Activated CD4-positive, alpha-beta T cell treated with anti-CD3 and anti-CD28 coated beads, Interleukin-2, amount 10 ng/mL, durations not matched to agents 7 days and 5 days (primary cell): Measurements from ENCODE around the gene TNFRSF14. TPM values are rescaled to one million over a fixed set of nuclear protein-coding genes. Genes with fewer than 3 reads are reported as not detected.

Experiments used
- CTCF ChIA-PET: fragments of 350-600 bp; sonication (Branson Sonifier 250); formaldehyde crosslinking; loops from one replicate; lab custom pipeline; 2021; ENCODE audit warnings: antibody characterized with exemption; lab: Charles Lee
- POLR2A ChIA-PET: fragments of 350-600 bp; sonication (Branson Sonifier 250); formaldehyde crosslinking; loops from one replicate; lab custom pipeline; 2021; ENCODE audit warnings: antibody characterized with exemption; lab: Charles Lee
- DNase-seq: peaks from one replicate; pipeline ENCODE4 v3.0.0-alpha.2; 2020
- H3K27ac Mint-ChIP-seq: one replicate; pipeline ENCODE4 v1.8.0; 2021; ENCODE audit warnings: mild to moderate bottlenecking, moderate library complexity, mixed read lengths
- H3K27me3 Mint-ChIP-seq: one replicate; pipeline ENCODE4 v1.8.0; 2021; ENCODE audit warnings: mixed read lengths
- H3K36me3 Mint-ChIP-seq: one replicate; pipeline ENCODE4 v1.8.0; 2021; ENCODE audit warnings: low read depth, mixed read lengths
- H3K4me1 Mint-ChIP-seq: one replicate; pipeline ENCODE4 v1.8.0; 2021; ENCODE audit warnings: mixed read lengths
- H3K4me3 Mint-ChIP-seq: one replicate; pipeline ENCODE4 v1.8.0; 2021; ENCODE audit warnings: mild to moderate bottlenecking, moderate library complexity, mixed read lengths
- H3K9me3 Mint-ChIP-seq: one replicate; pipeline ENCODE4 v1.8.0; 2021; ENCODE audit warnings: mixed read lengths
- total RNA-seq, 2 experiments: library from RNA; stranded (reverse); gene quantifications; one replicate each; pipeline ENCODE4 v1.2.3, GENCODE V29; 2021

The TNFRSF14 gene
- total RNA-seq, 2 experiments from 2014 or later, result 182 to 192 TPM

- Mint-ChIP-seq H3K27ac (no peak overlapping the region), H3K4me3 (no peak overlapping the region), H3K27me3 (no peaks in the 10 kb centered on the region), H3K4me1 (peaks cover 2% of the 10 kb centered on the region), H3K36me3 (peaks cover 26% of the 10 kb centered on the region), H3K9me3 (no peaks in the 10 kb centered on the region)
- DNase-seq, result no peak
- CTCF ChIA-PET, result no interaction called here
- POLR2A ChIA-PET, result no interaction called here
Measured at GRCh38 chr1:2516946-2517345, 39.2 kb upstream of the TNFRSF14 start.

DNA sequence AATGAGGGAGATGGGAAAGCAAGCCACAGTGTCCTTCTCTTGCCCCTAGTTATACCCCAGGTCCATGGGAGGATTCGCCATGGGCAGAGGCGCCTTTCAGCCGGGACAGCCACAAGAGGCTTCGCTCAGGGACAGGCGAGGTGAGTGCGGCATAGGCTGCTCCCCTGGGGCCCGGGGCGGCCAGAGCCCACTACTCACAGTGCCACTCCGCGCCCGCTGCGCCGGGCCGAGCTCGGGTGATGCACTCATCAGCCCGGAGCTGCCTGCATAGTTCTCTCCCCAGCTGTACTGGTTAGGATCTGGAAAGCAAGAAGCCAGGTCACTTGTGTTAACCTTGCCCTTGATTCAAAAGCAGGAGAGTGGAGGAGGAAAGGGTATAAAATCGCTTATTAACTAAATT lies 38.2 kb upstream of the TNFRSF14 start:
- H3K27ac Mint-ChIP-seq, result no peak overlapping the region
- no peaks in the 10 kb centered on the region for H3K27me3 Mint-ChIP-seq
- peaks cover 11% of the 10 kb centered on the region for H3K4me1 Mint-ChIP-seq
- CTCF ChIA-PET, result no interaction called here
- H3K9me3 Mint-ChIP-seq, result no peaks in the 10 kb centered on the region
- POLR2A ChIA-PET, result no interaction called here
- no peak overlapping the region for H3K4me3 Mint-ChIP-seq
- peaks cover 26% of the 10 kb centered on the region for H3K36me3 Mint-ChIP-seq
- no peak for DNase-seq

GRCh38 chr1:2518528-2518927 lies 37.6 kb upstream of the TNFRSF14 start:
- DNase-seq, result no peak
- Mint-ChIP-seq H3K27ac (no peak overlapping the region), H3K4me1 (peaks cover 16% of the 10 kb centered on the region), H3K36me3 (peaks cover 29% of the 10 kb centered on the region), H3K9me3 (no peaks in the 10 kb centered on the region), H3K4me3 (no peak overlapping the region), H3K27me3 (no peaks in the 10 kb centered on the region)
- ChIA-PET POLR2A (no interaction called here), CTCF (interaction anchor here (1.4 kb wide), 1 partner anchor 10 kb away, joined by 3 read pairs; no protein-coding TSS in a partner anchor)

DNA sequence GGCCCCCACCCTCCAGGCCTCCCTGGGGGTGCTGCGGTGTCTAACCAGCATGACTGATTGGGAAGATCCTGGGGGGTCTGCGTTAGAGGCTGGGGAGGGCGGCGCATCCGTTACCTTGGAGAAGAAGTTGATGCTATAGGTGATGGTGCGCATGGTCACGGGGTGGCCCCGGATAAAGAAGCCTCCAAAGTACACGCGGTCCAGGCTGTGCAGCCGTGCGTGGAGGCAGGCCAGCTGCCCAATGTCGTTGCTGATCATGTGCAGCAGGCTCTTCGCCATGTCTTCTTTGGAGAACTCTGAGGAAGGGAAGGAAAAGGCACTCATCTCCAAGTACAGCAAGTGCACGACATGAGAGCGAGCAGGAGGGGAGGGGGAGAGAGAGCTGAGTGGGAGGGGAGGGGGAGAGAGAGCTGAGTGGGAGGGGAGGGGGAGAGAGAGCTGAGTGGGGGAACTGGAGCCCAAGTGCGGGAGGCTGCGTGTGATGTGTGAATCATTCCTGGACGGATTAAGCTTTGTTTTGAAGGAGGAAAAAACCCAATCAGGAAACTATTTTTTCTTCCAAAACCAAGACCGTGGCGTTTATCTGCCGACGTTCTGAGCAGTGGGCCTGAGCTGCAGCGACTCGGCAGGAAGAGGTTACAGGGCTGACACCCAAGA lies 37.0 kb upstream of the TNFRSF14 start:
- Mint-ChIP-seq H3K9me3 (no peaks in the 10 kb centered on the region), H3K27me3 (no peaks in the 10 kb centered on the region), H3K4me1 (peaks cover 23% of the 10 kb centered on the region), H3K36me3 (peaks cover 32% of the 10 kb centered on the region), H3K27ac (no peak overlapping the region), H3K4me3 (no peak overlapping the region)
- POLR2A ChIA-PET, result no interaction called here
- CTCF ChIA-PET, result interaction anchor here (1.4 kb wide), 1 partner anchor 10 kb away, joined by 3 read pairs; no protein-coding TSS in a partner anchor
- DNase-seq, result no peak

DNA sequence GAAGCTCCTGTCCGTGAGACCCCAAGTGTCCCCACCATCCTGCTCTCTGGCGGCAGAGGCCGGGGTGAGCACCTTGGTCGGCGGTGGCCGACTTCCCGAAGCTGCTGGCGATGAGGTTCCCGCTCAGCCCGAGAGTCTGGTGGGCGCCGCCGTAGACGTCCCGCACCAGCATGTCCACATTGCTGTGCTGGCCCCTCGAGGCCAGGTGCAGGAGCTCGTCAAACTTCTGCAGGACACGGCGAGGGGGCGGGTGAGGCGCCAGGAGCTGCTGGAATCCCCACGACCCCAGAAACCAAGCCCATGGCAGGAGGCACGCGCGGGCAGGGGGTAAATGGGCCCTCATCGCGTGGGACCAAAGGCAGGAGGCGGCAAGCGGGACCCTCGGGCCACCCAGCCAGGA lies 36.4 kb upstream of the TNFRSF14 start:
- Mint-ChIP-seq H3K9me3 (no peaks in the 10 kb centered on the region), H3K4me1 (peaks cover 28% of the 10 kb centered on the region), H3K36me3 (peaks cover 35% of the 10 kb centered on the region), H3K4me3 (no peak overlapping the region), H3K27ac (no peak overlapping the region), H3K27me3 (no peaks in the 10 kb centered on the region)
- CTCF ChIA-PET, result interaction anchor here (1.0 to 1.4 kb wide), 2 partner anchors 9 to 57 kb away, joined by 3 read pairs; no protein-coding TSS in a partner anchor
- no peak for DNase-seq
- POLR2A ChIA-PET, result no interaction called here

DNA sequence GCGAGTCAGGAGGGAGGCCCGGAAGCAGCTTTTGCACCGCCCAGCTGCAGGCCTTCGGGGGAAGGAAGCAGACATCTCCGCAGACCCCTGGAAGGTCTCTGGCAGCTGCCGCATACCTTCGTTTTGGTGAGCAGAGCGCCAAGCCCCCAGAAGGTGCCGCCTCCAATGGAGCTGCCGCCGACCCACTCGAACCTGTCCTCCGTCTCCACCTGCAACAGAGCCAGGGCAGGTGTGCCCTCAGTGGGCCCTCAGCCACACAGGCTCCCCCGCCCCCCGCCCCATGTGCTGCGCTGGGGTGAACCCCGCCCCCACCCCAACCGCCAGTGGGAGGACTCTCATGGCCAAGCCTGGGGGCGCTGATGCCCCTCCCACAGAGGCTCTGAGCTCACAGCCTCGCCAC lies 36.0 kb upstream of the TNFRSF14 start:
- ChIA-PET CTCF (interaction anchor here (1.0 kb wide), 1 partner anchor 58 kb away, joined by 3 read pairs; no protein-coding TSS in a partner anchor), POLR2A (no interaction called here)
- Mint-ChIP-seq H3K9me3 (no peaks in the 10 kb centered on the region), H3K27ac (no peak overlapping the region), H3K36me3 (peaks cover 40% of the 10 kb centered on the region), H3K27me3 (no peaks in the 10 kb centered on the region), H3K4me3 (no peak overlapping the region), H3K4me1 (peaks cover 33% of the 10 kb centered on the region)
- no peak for DNase-seq

- ChIA-PET CTCF (interaction anchor here (1.0 kb wide), 1 partner anchor 58 kb away, joined by 3 read pairs; no protein-coding TSS in a partner anchor), POLR2A (no interaction called here)
- Mint-ChIP-seq H3K27me3 (no peaks in the 10 kb centered on the region), H3K4me1 (peaks cover 34% of the 10 kb centered on the region), H3K9me3 (no peaks in the 10 kb centered on the region), H3K4me3 (no peak overlapping the region), H3K27ac (no peak overlapping the region), H3K36me3 (peaks cover 41% of the 10 kb centered on the region)
- DNase-seq, result no peak
Measured at GRCh38 chr1:2520806-2521205, 35.4 kb upstream of the TNFRSF14 start.

DNA sequence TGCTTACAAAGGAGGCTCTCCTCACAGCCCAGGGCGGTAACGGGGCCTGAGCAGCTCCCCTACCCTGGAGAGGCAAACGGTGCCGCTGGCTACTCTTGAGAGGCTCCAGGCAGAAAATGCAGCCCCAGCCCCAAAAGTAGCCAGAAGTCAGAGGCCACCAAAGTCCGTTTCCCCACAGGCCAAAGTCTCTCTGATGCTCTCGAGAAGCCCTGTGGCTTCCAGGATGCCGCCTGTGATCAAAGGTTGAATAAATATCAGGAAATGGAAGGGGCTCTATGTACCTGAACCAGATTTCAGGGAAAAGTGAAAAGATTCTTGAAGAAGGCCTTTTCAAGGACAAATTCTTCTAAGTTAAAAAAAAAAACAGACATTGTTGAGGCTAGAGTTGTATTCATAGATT lies 33.9 kb upstream of the TNFRSF14 start:
- POLR2A ChIA-PET, result interaction anchor here (0.6 kb wide), 1 partner anchor 389 kb away, joined by 3 read pairs; no protein-coding TSS in a partner anchor
- no peak for DNase-seq
- peak overlapping the region; percentile 22 for H3K27ac Mint-ChIP-seq
- peaks cover 40% of the 10 kb centered on the region for H3K4me1 Mint-ChIP-seq
- H3K9me3 Mint-ChIP-seq, result no peaks in the 10 kb centered on the region
- H3K36me3 Mint-ChIP-seq, result peaks cover 36% of the 10 kb centered on the region
- peaks cover 3% of the 10 kb centered on the region for H3K27me3 Mint-ChIP-seq
- H3K4me3 Mint-ChIP-seq, result no peak overlapping the region
- CTCF ChIA-PET, result interaction anchor here (1.4 kb wide), 1 partner anchor 23 kb away, joined by 3 read pairs; no protein-coding TSS in a partner anchor

DNA sequence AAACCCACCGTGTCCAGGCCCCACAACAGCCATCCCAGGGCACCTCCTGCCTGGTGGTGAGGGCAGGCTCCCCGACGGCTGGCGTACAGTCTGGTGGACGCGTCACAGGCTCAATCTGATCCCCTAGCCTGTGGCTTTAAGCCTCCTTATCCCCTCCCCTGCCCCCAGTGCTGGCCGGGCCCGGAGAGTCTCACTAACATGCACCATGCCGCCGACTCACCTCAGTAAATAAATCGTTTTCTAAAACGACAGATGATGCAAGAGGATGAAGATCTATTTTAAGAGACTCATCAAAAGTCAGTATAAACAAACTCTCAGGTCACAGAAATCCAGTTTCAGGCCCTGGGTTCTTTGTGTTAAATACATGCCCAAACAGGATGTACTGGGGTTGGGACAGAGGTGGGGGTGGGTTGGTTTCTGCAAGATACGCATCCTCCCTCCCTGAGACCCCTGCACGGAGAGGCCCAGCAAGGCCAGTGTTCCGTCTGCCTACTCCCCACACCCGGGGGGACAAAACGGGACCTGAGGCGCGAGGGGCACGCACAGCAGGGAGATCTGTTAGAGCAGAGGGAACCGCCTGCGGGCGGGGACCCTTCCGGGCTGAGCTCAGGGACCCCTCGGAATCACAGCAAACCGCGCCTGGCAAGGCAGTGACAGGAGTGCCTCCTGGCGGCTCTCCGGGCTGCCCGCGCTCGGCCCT lies 32.8 kb upstream of the TNFRSF14 start:
- Mint-ChIP-seq H3K9me3 (no peaks in the 10 kb centered on the region), H3K27me3 (peaks cover 3% of the 10 kb centered on the region), H3K4me3 (peak overlapping the region; percentile 86), H3K36me3 (peaks cover 36% of the 10 kb centered on the region), H3K4me1 (peaks cover 44% of the 10 kb centered on the region), H3K27ac (peak overlapping the region; percentile 95)
- CTCF ChIA-PET, result interaction anchor here (0.9 to 1.7 kb wide), 4 partner anchors 11 to 109 kb away, joined by 3 to 9 read pairs (median 3); no protein-coding TSS in a partner anchor
- POLR2A ChIA-PET, result no interaction called here
- DNase-seq, result peak; percentile 53

DNA sequence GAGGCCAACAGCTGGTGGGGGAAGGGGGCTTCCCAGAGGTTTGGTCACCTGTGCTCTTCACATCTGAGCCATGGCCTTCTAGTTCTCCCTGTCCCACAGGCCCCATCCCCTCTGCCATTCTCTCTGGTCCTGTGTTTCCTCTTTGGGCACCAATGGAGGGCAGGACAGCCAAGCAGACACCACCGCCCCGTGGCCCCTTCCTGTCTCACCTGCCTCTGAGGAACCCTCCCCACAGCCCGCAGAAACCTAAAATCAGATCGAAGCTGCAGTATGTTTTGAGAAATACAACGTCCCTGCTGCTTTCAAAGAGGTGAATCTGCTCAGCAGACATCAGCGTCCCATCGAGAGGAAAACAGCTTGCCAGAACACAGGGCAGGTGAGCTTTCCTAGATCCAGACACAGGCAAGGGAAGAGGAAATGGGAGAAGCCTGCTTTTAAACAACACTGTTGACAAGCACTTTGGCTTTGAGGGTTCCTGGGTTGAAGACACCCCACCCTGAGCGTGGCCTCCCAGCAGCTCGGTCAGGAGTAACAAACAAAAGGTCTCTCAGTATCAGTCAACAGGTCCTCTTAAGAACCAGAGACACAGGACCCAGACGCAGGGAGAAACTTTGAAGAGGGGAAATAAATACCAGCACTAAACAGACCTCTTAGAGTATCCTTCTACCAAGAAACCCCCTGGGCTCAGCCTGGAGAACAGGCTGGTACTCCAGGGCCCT lies 32.1 kb upstream of the TNFRSF14 start:
- Mint-ChIP-seq H3K4me1 (peaks cover 49% of the 10 kb centered on the region), H3K4me3 (peak overlapping the region; percentile 86), H3K27me3 (peaks cover 9% of the 10 kb centered on the region), H3K9me3 (no peaks in the 10 kb centered on the region), H3K27ac (peak overlapping the region; percentile 95), H3K36me3 (peaks cover 30% of the 10 kb centered on the region)
- ChIA-PET POLR2A (no interaction called here), CTCF (interaction anchor here (0.8 to 1.7 kb wide), 9 partner anchors 9 to 594 kb away, joined by 3 to 9 read pairs (median 3); no protein-coding TSS in a partner anchor)
- DNase-seq, result peak; percentile 77

DNA sequence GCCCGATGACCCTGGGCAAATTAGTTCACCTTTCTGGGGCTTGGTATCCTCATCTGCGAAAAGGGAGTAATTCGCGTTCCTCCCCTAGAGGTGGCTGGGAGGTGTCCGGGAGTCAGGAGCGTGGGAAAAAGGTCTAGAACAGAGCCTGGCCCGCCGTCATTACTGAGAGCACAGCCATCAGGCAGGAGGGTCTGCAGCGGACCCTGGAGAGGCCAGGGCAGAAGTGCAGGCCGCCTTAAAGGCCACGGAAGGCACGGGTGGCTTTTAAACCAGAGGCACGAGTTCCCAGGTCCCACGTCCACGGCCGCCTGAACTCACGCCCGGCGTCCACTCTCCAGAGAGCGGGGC lies 30.6 kb upstream of the TNFRSF14 start:
- ChIA-PET POLR2A (interaction anchor here (1.2 kb wide), 1 partner anchor 20 kb away, joined by 3 read pairs; no protein-coding TSS in a partner anchor), CTCF (interaction anchor here (0.8 to 2.8 kb wide), 4 partner anchors 14 to 331 kb away, joined by 3 to 9 read pairs (median 6); partner anchors contain the start of gene FAAP20)
- Mint-ChIP-seq H3K27me3 (peaks cover 11% of the 10 kb centered on the region), H3K27ac (peak overlapping the region; percentile 95), H3K4me3 (peak overlapping the region; percentile 86), H3K36me3 (peaks cover 27% of the 10 kb centered on the region), H3K9me3 (no peaks in the 10 kb centered on the region), H3K4me1 (peaks cover 51% of the 10 kb centered on the region)
- no peak for DNase-seq
